Neural cell (in vitro differentiated cells): Measurements from ENCODE around the gene S100A1.
"Not testable (repeated sequence)": the region's sequence is repeated elsewhere in the genome, so short reads cannot be mapped to it uniquely, and the experiment has no call there.

Experiments
- EP300 ChIP-seq: fragments of 450-650 bp; conservative IDR thresholded peaks from 2 replicates; pipeline ENCODE4 v1.6.1; 2014; ENCODE audit warnings: antibody characterized with exemption, mild to moderate bottlenecking, moderate library complexity; ENCODE audit not compliant: poor library complexity, severe bottlenecking
- EZH2 ChIP-seq: fragments of 200-600, 300-800 bp; shearing (Covaris generic), sonication (generic); IDR thresholded peaks from 2 replicates; pipeline ENCODE4 v1.6.1; 2014; ENCODE audit warnings: antibody characterized with exemption, low read length, borderline replicate concordance, mild to moderate bottlenecking; ENCODE audit not compliant: insufficient read depth, poor library complexity, severe bottlenecking
- MXI1 ChIP-seq: fragments of 450-650 bp; conservative IDR thresholded peaks from 2 replicates; pipeline ENCODE4 v1.6.1; 2014; ENCODE audit warnings: antibody characterized with exemption, mild to moderate bottlenecking; ENCODE audit not compliant: poor library complexity, severe bottlenecking
- POLR2AphosphoS5 ChIP-seq: IDR thresholded peaks from 2 replicates; pipeline ENCODE4 v1.6.1; 2012
- TAF1 ChIP-seq: IDR thresholded peaks from 2 replicates; pipeline ENCODE4 v1.6.1; 2012; ENCODE audit warnings: low read depth
- TF ChIP-seq, protein P1 (sequence below): fragments of 450-650 bp; IDR thresholded peaks from 2 replicates; pipeline ENCODE4 v1.5.1; 2014; ENCODE audit warnings: antibody characterized with exemption, mild to moderate bottlenecking, moderate library complexity; ENCODE audit not compliant: poor library complexity, severe bottlenecking
- TF ChIP-seq, protein P2 (sequence below): IDR thresholded peaks from 2 replicates; pipeline ENCODE4 v1.6.1; 2012; ENCODE audit warnings: borderline replicate concordance

DNA sequence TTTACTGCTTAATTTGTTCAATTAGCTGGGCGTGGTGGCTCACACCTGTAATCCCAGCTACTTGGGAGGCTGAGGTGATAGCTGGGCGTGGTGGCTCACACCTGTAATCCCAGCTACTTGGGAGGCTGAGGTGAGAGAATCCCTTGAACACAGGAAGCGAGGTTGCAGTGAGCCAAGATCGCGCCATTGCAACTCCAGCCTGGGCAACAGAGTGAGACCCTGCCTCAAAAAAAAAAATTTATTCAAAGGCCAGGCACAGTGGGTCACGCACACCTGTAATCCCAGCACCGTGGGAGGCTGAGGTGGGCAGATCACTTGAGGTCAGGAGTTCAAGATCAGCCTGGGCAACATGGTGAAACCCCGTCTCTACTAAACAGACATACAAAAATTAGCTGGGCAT, 40.4 kb downstream of the S100A1 start:
- not testable (repeated sequence) for TF ChIP-seq EZH2, MXI1, EP300, POLR2AphosphoS5, TAF1
- TF ChIP-seq, protein P1, sequence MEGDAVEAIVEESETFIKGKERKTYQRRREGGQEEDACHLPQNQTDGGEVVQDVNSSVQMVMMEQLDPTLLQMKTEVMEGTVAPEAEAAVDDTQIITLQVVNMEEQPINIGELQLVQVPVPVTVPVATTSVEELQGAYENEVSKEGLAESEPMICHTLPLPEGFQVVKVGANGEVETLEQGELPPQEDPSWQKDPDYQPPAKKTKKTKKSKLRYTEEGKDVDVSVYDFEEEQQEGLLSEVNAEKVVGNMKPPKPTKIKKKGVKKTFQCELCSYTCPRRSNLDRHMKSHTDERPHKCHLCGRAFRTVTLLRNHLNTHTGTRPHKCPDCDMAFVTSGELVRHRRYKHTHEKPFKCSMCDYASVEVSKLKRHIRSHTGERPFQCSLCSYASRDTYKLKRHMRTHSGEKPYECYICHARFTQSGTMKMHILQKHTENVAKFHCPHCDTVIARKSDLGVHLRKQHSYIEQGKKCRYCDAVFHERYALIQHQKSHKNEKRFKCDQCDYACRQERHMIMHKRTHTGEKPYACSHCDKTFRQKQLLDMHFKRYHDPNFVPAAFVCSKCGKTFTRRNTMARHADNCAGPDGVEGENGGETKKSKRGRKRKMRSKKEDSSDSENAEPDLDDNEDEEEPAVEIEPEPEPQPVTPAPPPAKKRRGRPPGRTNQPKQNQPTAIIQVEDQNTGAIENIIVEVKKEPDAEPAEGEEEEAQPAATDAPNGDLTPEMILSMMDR = not testable (repeated sequence)
- TF ChIP-seq, protein P2, sequence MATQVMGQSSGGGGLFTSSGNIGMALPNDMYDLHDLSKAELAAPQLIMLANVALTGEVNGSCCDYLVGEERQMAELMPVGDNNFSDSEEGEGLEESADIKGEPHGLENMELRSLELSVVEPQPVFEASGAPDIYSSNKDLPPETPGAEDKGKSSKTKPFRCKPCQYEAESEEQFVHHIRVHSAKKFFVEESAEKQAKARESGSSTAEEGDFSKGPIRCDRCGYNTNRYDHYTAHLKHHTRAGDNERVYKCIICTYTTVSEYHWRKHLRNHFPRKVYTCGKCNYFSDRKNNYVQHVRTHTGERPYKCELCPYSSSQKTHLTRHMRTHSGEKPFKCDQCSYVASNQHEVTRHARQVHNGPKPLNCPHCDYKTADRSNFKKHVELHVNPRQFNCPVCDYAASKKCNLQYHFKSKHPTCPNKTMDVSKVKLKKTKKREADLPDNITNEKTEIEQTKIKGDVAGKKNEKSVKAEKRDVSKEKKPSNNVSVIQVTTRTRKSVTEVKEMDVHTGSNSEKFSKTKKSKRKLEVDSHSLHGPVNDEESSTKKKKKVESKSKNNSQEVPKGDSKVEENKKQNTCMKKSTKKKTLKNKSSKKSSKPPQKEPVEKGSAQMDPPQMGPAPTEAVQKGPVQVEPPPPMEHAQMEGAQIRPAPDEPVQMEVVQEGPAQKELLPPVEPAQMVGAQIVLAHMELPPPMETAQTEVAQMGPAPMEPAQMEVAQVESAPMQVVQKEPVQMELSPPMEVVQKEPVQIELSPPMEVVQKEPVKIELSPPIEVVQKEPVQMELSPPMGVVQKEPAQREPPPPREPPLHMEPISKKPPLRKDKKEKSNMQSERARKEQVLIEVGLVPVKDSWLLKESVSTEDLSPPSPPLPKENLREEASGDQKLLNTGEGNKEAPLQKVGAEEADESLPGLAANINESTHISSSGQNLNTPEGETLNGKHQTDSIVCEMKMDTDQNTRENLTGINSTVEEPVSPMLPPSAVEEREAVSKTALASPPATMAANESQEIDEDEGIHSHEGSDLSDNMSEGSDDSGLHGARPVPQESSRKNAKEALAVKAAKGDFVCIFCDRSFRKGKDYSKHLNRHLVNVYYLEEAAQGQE = not testable (repeated sequence)
